GM12801 (cell line): Measurements from ENCODE around the gene SGK1.

Experiments
- CTCF ChIP-seq: IDR thresholded peaks from one replicate; pipeline ENCODE4 v1.5.1; 2011; ENCODE audit warnings: control low read depth; ENCODE audit not compliant: insufficient read length; ENCODE audit errors: extremely low read depth

The SGK1 gene

DNA sequence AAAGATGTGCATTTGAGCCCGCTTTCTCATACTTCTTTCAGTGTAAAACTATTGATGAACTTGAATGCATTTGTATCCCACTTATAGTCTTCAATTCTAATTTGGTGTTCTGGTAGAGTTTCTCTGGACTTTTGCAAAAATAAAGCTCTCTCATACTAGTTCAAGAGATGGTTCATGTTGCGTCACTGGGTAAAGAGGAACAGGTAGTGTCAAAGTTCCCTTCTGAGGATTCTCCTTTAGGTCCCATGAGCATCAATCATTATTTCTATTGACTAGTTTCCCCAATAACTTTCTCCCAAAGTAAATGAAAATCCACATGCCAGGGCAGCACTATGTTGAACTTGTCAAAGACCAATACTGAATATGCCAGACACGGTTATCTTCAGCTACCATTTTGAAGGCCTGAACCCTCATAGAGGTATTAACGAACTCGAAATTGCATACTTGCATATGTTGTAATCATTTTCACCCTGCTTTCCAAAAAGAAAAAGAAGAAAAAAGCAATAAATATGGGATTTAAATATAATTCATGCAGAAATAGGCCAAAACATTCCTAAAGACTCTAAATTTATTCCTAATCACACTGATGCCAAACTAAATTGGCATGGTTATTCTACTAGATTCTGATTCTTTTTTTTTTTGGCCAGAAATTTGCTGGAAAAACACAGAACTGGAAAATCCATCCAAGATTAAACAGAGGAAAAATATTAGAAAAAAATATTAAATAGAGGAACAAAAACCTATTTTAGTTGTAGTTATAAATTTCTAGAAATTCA, 84.5 kb downstream of the SGK1 start:
- no peak for TF ChIP-seq CTCF

- TF ChIP-seq CTCF = no peak
Measured at GRCh38 chr6:134230940-134231339, 87.0 kb downstream of the SGK1 start.

- no peak for TF ChIP-seq CTCF
Measured at GRCh38 chr6:134230087-134230700, 87.7 kb downstream of the SGK1 start.

DNA sequence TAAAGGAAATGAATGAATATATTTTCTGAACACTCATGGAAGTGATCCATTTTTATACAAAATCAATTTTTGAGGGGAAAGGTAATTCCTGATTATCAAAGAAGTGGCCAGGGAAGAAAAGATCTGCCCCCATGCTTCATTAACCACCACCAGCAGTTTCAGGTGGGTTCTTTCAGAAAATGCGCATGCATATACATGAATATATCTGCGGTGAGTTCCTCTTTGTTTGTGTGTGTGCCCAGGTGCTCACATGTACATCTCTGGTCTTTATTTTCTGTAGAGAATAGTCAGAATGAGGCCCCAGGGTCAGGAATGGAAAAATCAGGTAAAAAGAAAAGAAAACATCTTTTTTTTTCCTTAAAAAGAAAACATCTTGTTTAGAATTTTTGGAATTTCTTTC, 88.4 kb downstream of the SGK1 start:
- no peak for TF ChIP-seq CTCF

GRCh38 chr6:134223796-134224420, 94.0 kb downstream of the SGK1 start:
- TF ChIP-seq CTCF = no peak

- no peak for TF ChIP-seq CTCF
Measured at GRCh38 chr6:134221250-134221649, 96.7 kb downstream of the SGK1 start.

DNA sequence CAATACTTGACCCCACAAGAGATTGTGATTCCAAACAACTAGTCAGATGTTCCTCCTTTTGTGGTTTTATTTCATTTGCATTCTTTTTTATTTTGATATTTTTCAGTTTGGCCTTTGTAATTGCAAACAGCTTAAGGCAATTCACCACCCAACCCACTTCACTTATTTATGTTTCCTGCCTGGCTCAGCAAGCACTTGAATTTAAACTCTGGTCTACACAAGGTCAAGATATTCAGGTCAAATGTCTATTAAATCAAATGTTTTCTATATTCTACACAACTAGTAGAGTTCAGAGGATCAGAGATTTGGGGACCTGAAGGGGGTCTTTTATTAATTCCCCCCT, 100.1 kb downstream of the SGK1 start:
- TF ChIP-seq CTCF = no peak
